H9 (cell line): ENCODE data around the gene HSF2. TPM values are rescaled to one million over a fixed set of nuclear protein-coding genes. Genes with fewer than 3 reads are reported as not detected.

Experiments used
- DNase-seq: peaks from one replicate; pipeline ENCODE4 v3.0.0-alpha.2; 2017
- H2AFZ ChIP-seq: one replicate; pipeline ENCODE4 v1.6.1; 2013; ENCODE audit warnings: mild to moderate bottlenecking, low read length, control low read depth, moderate library complexity
- H2AK5ac ChIP-seq: 2 replicates; pipeline ENCODE4 v1.6.1; 2013; ENCODE audit warnings: low read length, control low read depth, mixed read lengths; ENCODE audit not compliant: insufficient read length
- H2BK120ac ChIP-seq: one replicate; pipeline ENCODE4 v1.6.1; 2013; ENCODE audit warnings: low read depth, mild to moderate bottlenecking, low read length, control low read depth, inconsistent platforms; ENCODE audit not compliant: poor library complexity, severe bottlenecking
- H2BK12ac ChIP-seq: 2 replicates; pipeline ENCODE4 v1.6.1; 2013; ENCODE audit warnings: low read length, control low read depth, mixed read lengths, low read depth; ENCODE audit not compliant: insufficient read length
- H2BK15ac ChIP-seq: 2 replicates; pipeline ENCODE4 v1.6.1; 2013; ENCODE audit warnings: low read depth, low read length, control low read depth
- H2BK20ac ChIP-seq: one replicate; pipeline ENCODE4 v1.6.1; 2013; ENCODE audit warnings: low read depth, mild to moderate bottlenecking, low read length, control low read depth, inconsistent platforms; ENCODE audit not compliant: poor library complexity, severe bottlenecking
- H2BK5ac ChIP-seq: 2 replicates; pipeline ENCODE4 v1.6.1; 2013; ENCODE audit warnings: low read length, control low read depth, mixed read lengths; ENCODE audit not compliant: insufficient read length
- H3K14ac ChIP-seq: 2 replicates; pipeline ENCODE4 v1.6.1; 2013; ENCODE audit warnings: low read length, control low read depth; ENCODE audit not compliant: insufficient read depth
- H3K18ac ChIP-seq: 2 replicates; pipeline ENCODE4 v1.6.1; 2013; ENCODE audit warnings: low read depth, mild to moderate bottlenecking, mixed read lengths, low read length, control low read depth; ENCODE audit not compliant: insufficient read length
- H3K23ac ChIP-seq: 2 replicates; pipeline ENCODE4 v1.6.1; 2013; ENCODE audit warnings: low read length, control low read depth, mixed read lengths, low read depth; ENCODE audit not compliant: insufficient read length
- H3K23me2 ChIP-seq: 2 replicates; pipeline ENCODE4 v1.6.1; 2013; ENCODE audit warnings: low read depth, mild to moderate bottlenecking, mixed read lengths, low read length, control low read depth; ENCODE audit not compliant: insufficient read length, poor library complexity, severe bottlenecking
- H3K27ac ChIP-seq: 2 replicates; pipeline ENCODE4 v1.5.1; 2013; ENCODE audit warnings: low read length, control low read depth, mixed read lengths, low read depth; ENCODE audit not compliant: insufficient read length
- H3K27me3 ChIP-seq: 2 replicates; pipeline ENCODE4 v1.6.1; 2013; ENCODE audit warnings: low read length, control low read depth, inconsistent platforms; ENCODE audit not compliant: insufficient read depth
- H3K4ac ChIP-seq: 2 replicates; pipeline ENCODE4 v1.6.1; 2013; ENCODE audit warnings: low read depth, mild to moderate bottlenecking, control low read depth, inconsistent platforms, low read length, moderate library complexity
- H3K4me1 ChIP-seq: 2 replicates; pipeline ENCODE4 v1.6.1; 2013; ENCODE audit warnings: low read length, control low read depth, inconsistent platforms; ENCODE audit not compliant: insufficient read depth
- H3K4me2 ChIP-seq: 2 replicates; pipeline ENCODE4 v1.6.1; 2013; ENCODE audit warnings: low read length, control low read depth, mixed read lengths; ENCODE audit not compliant: insufficient read length, insufficient read depth
- H3K56ac ChIP-seq: 2 replicates; pipeline ENCODE4 v1.6.1; 2013; ENCODE audit warnings: low read depth, mild to moderate bottlenecking, mixed read lengths, low read length, control low read depth; ENCODE audit not compliant: insufficient read length
- H3K79me1 ChIP-seq: 2 replicates; pipeline ENCODE4 v1.6.1; 2013; ENCODE audit warnings: low read depth, mild to moderate bottlenecking, moderate library complexity, low read length, control low read depth, inconsistent platforms; ENCODE audit not compliant: insufficient read depth, poor library complexity, severe bottlenecking
- H3K79me2 ChIP-seq: 2 replicates; pipeline ENCODE4 v1.6.1; 2013; ENCODE audit warnings: low read length, control low read depth, inconsistent platforms; ENCODE audit not compliant: insufficient read depth
- H3K9ac ChIP-seq: 2 replicates; pipeline ENCODE4 v1.6.1; 2013; ENCODE audit warnings: low read length, control low read depth, mixed read lengths; ENCODE audit not compliant: insufficient read length; ENCODE audit errors: extremely low read depth
- H3K9me3 ChIP-seq: one replicate; pipeline ENCODE4 v1.6.1; 2013; ENCODE audit warnings: low read depth, low read length, inconsistent platforms; ENCODE audit not compliant: control insufficient read depth
- H3T11ph ChIP-seq: one replicate; pipeline ENCODE4 v1.6.1; 2013; ENCODE audit warnings: mild to moderate bottlenecking, low read length, control low read depth, inconsistent platforms
- H4K20me1 ChIP-seq: one replicate; pipeline ENCODE4 v1.6.1; 2013; ENCODE audit not compliant: control insufficient read depth, insufficient read length, insufficient read depth
- H4K5ac ChIP-seq: 2 replicates; pipeline ENCODE4 v1.6.1; 2013; ENCODE audit warnings: low read depth, mild to moderate bottlenecking, mixed read lengths, low read length, control low read depth; ENCODE audit not compliant: insufficient read length
- H4K8ac ChIP-seq: replicated peaks from 2 replicates; pipeline ENCODE4 v1.6.1; 2013; ENCODE audit warnings: low read length, control low read depth, mixed read lengths, low read depth; ENCODE audit not compliant: insufficient read length
- H4K91ac ChIP-seq: 2 replicates; pipeline ENCODE4 v1.6.1; 2013; ENCODE audit warnings: low read depth, mild to moderate bottlenecking, moderate library complexity, mixed read lengths, low read length, control low read depth; ENCODE audit not compliant: insufficient read length
- H3K27ac Mint-ChIP-seq, 3 experiments: 2 replicates in 2 of 3; 3 replicates in 1 of 3; pipeline ENCODE4 v1.8.0; 2020 to 2021; ENCODE audit warnings: mixed read lengths in 3 of 3, mild to moderate bottlenecking in 1 of 3, moderate library complexity in 1 of 3
- H3K27me3 Mint-ChIP-seq: 2 replicates; pipeline ENCODE4 v1.8.0; 2021; ENCODE audit warnings: low read depth, mild to moderate bottlenecking, moderate library complexity, mixed read lengths
- H3K36me3 Mint-ChIP-seq, 3 experiments: 2 replicates in 2 of 3; 3 replicates in 1 of 3; pipeline ENCODE4 v1.8.0; 2020 to 2021; ENCODE audit warnings: low read depth in 3 of 3, mixed read lengths in 3 of 3; ENCODE audit not compliant: insufficient read depth in 1 of 3
- H3K4me1 Mint-ChIP-seq, 2 experiments: 2 replicates each; pipeline ENCODE4 v1.8.0; 2020; ENCODE audit warnings: mixed read lengths in 2 of 2
- H3K4me3 Mint-ChIP-seq, 2 experiments: 2 replicates in 1 of 2; 3 replicates in 1 of 2; pipeline ENCODE4 v1.8.0; 2020 to 2021; ENCODE audit warnings: mild to moderate bottlenecking in 2 of 2, mixed read lengths in 2 of 2, moderate library complexity in 1 of 2
- H3K9me3 Mint-ChIP-seq, 2 experiments: 2 replicates in 1 of 2; 3 replicates in 1 of 2; pipeline ENCODE4 v1.8.0; 2020; ENCODE audit warnings: mild to moderate bottlenecking in 2 of 2, mixed read lengths in 2 of 2, moderate library complexity in 1 of 2
- WGBS: extraction: QIAGEN DNeasy Blood & Tissue Kit; methylation state at CpG from one replicate; pipeline ENCODE4 v1.1.7; 2013; ENCODE audit warnings: missing lambda C conversion rate, low lambda C conversion rate, mixed read lengths; ENCODE audit not compliant: insufficient read length; ENCODE audit errors: extremely low coverage; 5-methylcytosine and 5-hydroxymethylcytosine counted together
- total RNA-seq: library from RNA; stranded (reverse); gene quantifications from 2 replicates; pipeline ENCODE4 v1.2.1, GENCODE V29; 2021
- TF ChIP-seq, protein P1 (sequence below): fragments of 200-600 bp; sonication (generic); conservative IDR thresholded peaks from 3 replicates; pipeline ENCODE4 v1.8.0; 2021; ENCODE audit warnings: antibody characterized with exemption, mild to moderate bottlenecking

The HSF2 gene
- total RNA-seq, 1 experiment from 2014 or later = 14.6 TPM

DNA sequence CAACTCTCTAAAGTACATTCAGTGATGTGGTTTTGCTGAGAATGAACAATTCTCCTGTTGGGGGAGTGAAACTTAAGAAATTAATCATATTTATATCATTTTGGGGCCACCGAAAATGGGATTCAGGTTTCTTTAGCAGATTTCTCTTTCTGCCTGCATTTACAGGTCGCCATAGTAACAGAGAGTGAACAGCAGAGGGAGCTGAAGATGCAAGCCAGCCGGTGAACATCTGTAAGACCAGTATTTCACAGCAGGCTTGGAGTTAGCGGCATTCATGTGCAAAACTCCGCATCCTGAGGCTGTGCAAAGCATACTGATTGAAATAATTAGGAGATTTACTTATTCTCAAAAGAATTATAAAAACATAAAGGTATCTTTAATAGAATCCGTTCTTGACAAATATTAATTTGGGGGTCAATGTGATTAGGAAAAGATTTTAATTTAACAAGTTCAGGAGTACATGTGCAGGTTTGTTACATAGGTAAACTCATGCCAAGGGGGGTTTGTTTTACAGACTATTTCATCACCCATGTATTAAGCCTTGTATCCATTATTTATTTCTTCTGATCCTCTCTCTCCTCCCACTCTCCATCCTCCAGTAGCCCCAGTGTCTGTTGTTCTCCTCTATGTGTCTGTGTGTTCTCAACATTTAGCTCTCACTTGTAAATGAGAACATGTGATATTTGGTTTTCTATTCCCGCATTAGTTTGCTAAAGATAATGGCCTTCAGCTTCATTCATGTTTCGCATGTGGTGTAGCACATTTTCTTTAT is 17.8 kb upstream of the HSF2 start:
- Histone ChIP-seq H2BK120ac (no peak overlapping the region), H4K20me1 (no peaks in the 10 kb centered on the region), H3K18ac (no peak overlapping the region), H3K4me1 (no peaks in the 10 kb centered on the region), H2BK12ac (no peak overlapping the region), H2BK5ac (no peak overlapping the region), H3K27ac (no peak overlapping the region), H2AK5ac (no peak overlapping the region), H3T11ph (no peak overlapping the region), H4K91ac (no peak overlapping the region), H3K56ac (no peak overlapping the region), H3K9ac (no peak overlapping the region), H3K4me2 (no peak overlapping the region), H2AFZ (no peak overlapping the region), H2BK15ac (no peak overlapping the region), H3K23me2 (no peaks in the 10 kb centered on the region), H3K4ac (no peak overlapping the region), H2BK20ac (no peak overlapping the region), H3K23ac (no peak overlapping the region), H3K27me3 (no peaks in the 10 kb centered on the region; the same call in 1 of the 2 replicates), H3K79me1 (no peaks in the 10 kb centered on the region), H3K9me3 (no peaks in the 10 kb centered on the region), H4K5ac (no peak overlapping the region), H4K8ac (no peak overlapping the region), H3K14ac (no peak overlapping the region), H3K79me2 (no peaks in the 10 kb centered on the region)
- no peak overlapping the region; a peak in 1 of 7 replicates for H3K27ac Mint-ChIP-seq
- DNase-seq = peak; percentile 75
- H3K4me3 Mint-ChIP-seq = no peak overlapping the region
- no CpG with 5 or more reads among the region's 8 CpGs for WGBS
- peaks cover 6% of the 10 kb centered on the region in 2 experiments for H3K4me1 Mint-ChIP-seq
- peaks cover 80% of the 10 kb centered on the region for H3K27me3 Mint-ChIP-seq
- H3K36me3 Mint-ChIP-seq = no peaks in the 10 kb centered on the region
- TF ChIP-seq, protein P1, sequence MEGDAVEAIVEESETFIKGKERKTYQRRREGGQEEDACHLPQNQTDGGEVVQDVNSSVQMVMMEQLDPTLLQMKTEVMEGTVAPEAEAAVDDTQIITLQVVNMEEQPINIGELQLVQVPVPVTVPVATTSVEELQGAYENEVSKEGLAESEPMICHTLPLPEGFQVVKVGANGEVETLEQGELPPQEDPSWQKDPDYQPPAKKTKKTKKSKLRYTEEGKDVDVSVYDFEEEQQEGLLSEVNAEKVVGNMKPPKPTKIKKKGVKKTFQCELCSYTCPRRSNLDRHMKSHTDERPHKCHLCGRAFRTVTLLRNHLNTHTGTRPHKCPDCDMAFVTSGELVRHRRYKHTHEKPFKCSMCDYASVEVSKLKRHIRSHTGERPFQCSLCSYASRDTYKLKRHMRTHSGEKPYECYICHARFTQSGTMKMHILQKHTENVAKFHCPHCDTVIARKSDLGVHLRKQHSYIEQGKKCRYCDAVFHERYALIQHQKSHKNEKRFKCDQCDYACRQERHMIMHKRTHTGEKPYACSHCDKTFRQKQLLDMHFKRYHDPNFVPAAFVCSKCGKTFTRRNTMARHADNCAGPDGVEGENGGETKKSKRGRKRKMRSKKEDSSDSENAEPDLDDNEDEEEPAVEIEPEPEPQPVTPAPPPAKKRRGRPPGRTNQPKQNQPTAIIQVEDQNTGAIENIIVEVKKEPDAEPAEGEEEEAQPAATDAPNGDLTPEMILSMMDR = peak; percentile 84
- no peaks in the 10 kb centered on the region for H3K9me3 Mint-ChIP-seq
